ENCODE results near the gene NPBWR2.

Gene NPBWR2

GRCh38 chr20:64055893-64056638 lies 51.3 kb downstream of the NPBWR2 start:
- DNase-seq, result no peak

- no peak for DNase-seq
Observed at GRCh38 chr20:64055396-64055892, 51.9 kb downstream of the NPBWR2 start.

- DNase-seq, result no peak
Observed at GRCh38 chr20:64053841-64054661, 53.3 kb downstream of the NPBWR2 start.

All from DMS79 (cell line).